Gastrocnemius medialis (tissue), 4 donors: Measurements from ENCODE around the gene NAV2. TPM values are rescaled to one million over a fixed set of nuclear protein-coding genes. Genes with fewer than 3 reads are reported as not detected.

Experiments
- ATAC-seq, 2 donors: fragments of 150-250 bp; one replicate each; pipeline ENCODE4 v1.9.1; 2016
- DNase-seq, 2 donors: peaks; one replicate each; pipeline ENCODE4 v3.0.0-alpha.2; 2019
- H3K27ac ChIP-seq, 4 donors: fragments of 200-600 bp; sonication (generic); 1 replicate in 1 of 4; 2 replicates in 3 of 4; pipeline ENCODE4 v1.5.1; 2016 to 2018; ENCODE audit warnings: mild to moderate bottlenecking in 2 of 4, moderate library complexity in 1 of 4
- H3K27me3 ChIP-seq, 3 donors: fragments of 200-600 bp; sonication (generic) in 2 of 3; 1 replicate in 1 of 3; 2 replicates in 2 of 3; pipeline versions ENCODE4 v1.5.1 to v1.6.0; 2016 to 2019; ENCODE audit warnings: mild to moderate bottlenecking in 1 of 3, moderate library complexity in 1 of 3
- H3K36me3 ChIP-seq, 2 donors: fragments of 200-600 bp; sonication (generic) in 1 of 2; one replicate each; pipeline ENCODE4 v1.5.1; 2017 to 2018
- H3K4me1 ChIP-seq, 2 donors: fragments of 200-600 bp; sonication (generic) in 1 of 2; one replicate each; pipeline ENCODE4 v1.5.1; 2016 to 2017; ENCODE audit warnings: mild to moderate bottlenecking in 2 of 2
- H3K4me3 ChIP-seq, 4 donors: fragments of 200-600 bp; sonication (generic) in 3 of 4; 1 replicate in 1 of 4; 2 replicates in 3 of 4; pipeline ENCODE4 v1.5.1; 2016 to 2019; ENCODE audit warnings: mild to moderate bottlenecking in 2 of 4
- H3K9me3 ChIP-seq, 3 donors: fragments of 200-600 bp; sonication (generic) in 2 of 3; 1 replicate in 1 of 3; 2 replicates in 2 of 3; pipeline ENCODE4 v1.5.1; 2016 to 2019
- CTCF ChIP-seq, 5 experiments: fragments of 450-650 bp in 3 of 5; fragments of 200-600 bp in 2 of 5; sonication (generic) in 2 of 5; IDR thresholded peaks in 4 of 5; conservative IDR thresholded peaks in 1 of 5; 1 replicate in 4 of 5; 2 replicates in 1 of 5; pipeline ENCODE4 v1.5.1; 2016 to 2019; ENCODE audit warnings: antibody characterized with exemption in 5 of 5, mild to moderate bottlenecking in 3 of 5, moderate library complexity in 3 of 5
- POLR2A ChIP-seq, 2 donors: fragments of 450-650 bp; IDR thresholded peaks; one replicate each; pipeline ENCODE4 v1.6.1; 2017; ENCODE audit warnings: antibody characterized with exemption in 2 of 2, mild to moderate bottlenecking in 2 of 2, moderate library complexity in 2 of 2
- in situ Hi-C, 4 donors: fragments of 200-750 bp; cut with MboI; loops; one replicate each; pipeline versions ENCODE4 v1.15.0 to v1.8.0; 2017; ENCODE audit warnings: low sequenced_read_pairs in 4 of 4
- intact Hi-C: fragments of 100-400 bp; cut with DNase I; formaldehyde crosslinking; loops from one replicate; pipeline ENCODE4 v1.15.1; 2023; ENCODE audit warnings: low total_unique reads
- total RNA-seq, 4 donors: library from RNA; depleted of rRNA; stranded (reverse); fragments of >200 nt; gene quantifications; one replicate each; pipeline versions ENCODE4 v1.1.0 to v1.2.3, GENCODE V29; 2016

Gene NAV2
- total RNA-seq, 4 donors from 2014 or later: 3.2 to 7.7 (median 5.5) TPM

GRCh38 chr11:19962053-19962800, 249.6 kb downstream of the NAV2 start:
- Histone ChIP-seq H3K4me1 (no peaks in the 10 kb centered on the region), H3K27me3 (no peaks in the 10 kb centered on the region), H3K36me3 (no peaks in the 10 kb centered on the region), H3K9me3 (no peaks in the 10 kb centered on the region), H3K27ac (no peak overlapping the region), H3K4me3 (no peak overlapping the region)
- in situ Hi-C loops: loop anchor here in 1 of 4 donors (25.0 kb wide), 1 partner anchor 375 kb away; no protein-coding TSS in a partner anchor
- TF ChIP-seq POLR2A (IDR thresholded peaks at IDR 0.05): no peak
- no peak for TF ChIP-seq CTCF (IDR thresholded peaks at IDR 0.05 in 4 of 5, conservative IDR thresholded peaks at IDR 0.05 in 1 of 5)
- ATAC-seq (no peak), DNase-seq (no peak)
- intact Hi-C loops: no loop called here

GRCh38 chr11:19962801-19963175, 250.2 kb downstream of the NAV2 start:
- TF ChIP-seq CTCF (IDR thresholded peaks at IDR 0.05 in 4 of 5, conservative IDR thresholded peaks at IDR 0.05 in 1 of 5) (no peak), POLR2A (IDR thresholded peaks at IDR 0.05) (no peak)
- intact Hi-C loops: no loop called here
- Histone ChIP-seq H3K9me3 (no peaks in the 10 kb centered on the region), H3K36me3 (no peaks in the 10 kb centered on the region), H3K4me1 (no peaks in the 10 kb centered on the region), H3K27me3 (no peaks in the 10 kb centered on the region), H3K4me3 (no peak overlapping the region), H3K27ac (no peak overlapping the region)
- in situ Hi-C loops: loop anchor here in 1 of 4 donors (25.0 kb wide), 1 partner anchor 375 kb away; no protein-coding TSS in a partner anchor
- DNase-seq (no peak), ATAC-seq (no peak)

- ATAC-seq: no peak
- DNase-seq: no peak
- Histone ChIP-seq H3K4me3 (no peak overlapping the region), H3K27ac (no peak overlapping the region), H3K9me3 (no peaks in the 10 kb centered on the region), H3K36me3 (no peaks in the 10 kb centered on the region), H3K27me3 (no peaks in the 10 kb centered on the region), H3K4me1 (no peaks in the 10 kb centered on the region)
- TF ChIP-seq CTCF (IDR thresholded peaks at IDR 0.05 in 4 of 5, conservative IDR thresholded peaks at IDR 0.05 in 1 of 5) (no peak), POLR2A (IDR thresholded peaks at IDR 0.05) (no peak)
- in situ Hi-C loops: loop anchor here in 1 of 4 donors (25.0 kb wide), 1 partner anchor 373 kb away; no protein-coding TSS in a partner anchor
- intact Hi-C loops: no loop called here
Measured at GRCh38 chr11:19963697-19964387, 251.2 kb downstream of the NAV2 start.

- Histone ChIP-seq H3K27me3 (no peaks in the 10 kb centered on the region), H3K27ac (no peak overlapping the region), H3K4me1 (no peaks in the 10 kb centered on the region), H3K4me3 (no peak overlapping the region), H3K36me3 (no peaks in the 10 kb centered on the region), H3K9me3 (no peaks in the 10 kb centered on the region)
- DNase-seq (no peak), ATAC-seq (no peak)
- in situ Hi-C loops (loop anchor here in 1 of 4 donors (25.0 kb wide), 1 partner anchor 371 kb away; no protein-coding TSS in a partner anchor), intact Hi-C loops (no loop called here)
- TF ChIP-seq POLR2A (IDR thresholded peaks at IDR 0.05) (no peak), CTCF (IDR thresholded peaks at IDR 0.05 in 4 of 5, conservative IDR thresholded peaks at IDR 0.05 in 1 of 5) (no peak)
Measured at GRCh38 chr11:19966441-19966840, 253.8 kb downstream of the NAV2 start.
